ENCODE data around the gene LGALS7B.

DNA sequence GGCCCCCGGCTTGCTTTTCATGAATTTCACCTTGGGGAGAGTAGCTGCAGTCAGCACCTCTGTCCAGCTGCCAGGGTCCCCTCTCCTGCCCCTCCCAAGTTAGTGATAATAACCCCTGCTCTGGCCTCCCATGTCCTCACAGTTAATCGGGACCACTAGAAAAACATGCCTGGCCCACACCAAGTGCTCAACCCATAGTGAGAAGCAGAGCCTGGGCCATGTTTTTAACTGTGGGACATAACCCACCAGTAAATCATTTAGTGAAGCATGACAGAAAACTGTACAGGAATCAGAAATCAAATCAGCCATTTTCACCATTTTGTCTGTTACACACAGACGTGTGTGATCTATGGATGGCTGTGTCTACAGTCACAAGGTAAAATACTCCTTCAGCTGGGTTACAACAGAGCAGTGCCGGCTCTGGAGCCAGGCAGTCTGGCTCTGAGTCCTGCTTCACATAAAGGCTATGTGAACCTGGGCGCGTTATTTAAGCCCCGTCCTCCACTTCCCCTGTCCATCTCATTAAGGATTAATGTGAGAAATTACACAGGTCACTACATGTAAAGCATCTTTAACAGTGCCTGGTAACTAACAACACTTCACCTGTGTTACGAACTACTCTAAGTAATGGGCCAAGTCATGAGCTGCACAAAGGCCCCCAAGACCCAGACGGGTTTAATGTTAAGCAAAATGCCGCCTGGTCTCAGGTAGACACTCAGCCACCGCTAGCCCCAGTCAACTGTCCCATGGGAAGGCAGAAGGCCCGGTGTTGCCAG lies 50.2 kb downstream of the LGALS7B start:
- TF ChIP-seq EZH2 (IDR thresholded peaks at IDR 0.05; ENCODE audit: borderline replicate concordance, insufficient read depth, low read length, poor library complexity, severe bottlenecking): no peak
- no peak for TF ChIP-seq CTCF (IDR thresholded peaks at IDR 0.05; ENCODE audit: poor library complexity, severe bottlenecking)
- TF ChIP-seq SMC3 (conservative IDR thresholded peaks at IDR 0.05; ENCODE audit: poor library complexity): no peak
- TF ChIP-seq EP300 (conservative IDR thresholded peaks at IDR 0.05; ENCODE audit: poor library complexity, severe bottlenecking): no peak
